ENCODE results near the gene RAB1A.
"Not testable (repeated sequence)": the region's sequence is repeated elsewhere in the genome, so short reads cannot be mapped to it uniquely, and the experiment has no call there.

RAB1A gene

DNA sequence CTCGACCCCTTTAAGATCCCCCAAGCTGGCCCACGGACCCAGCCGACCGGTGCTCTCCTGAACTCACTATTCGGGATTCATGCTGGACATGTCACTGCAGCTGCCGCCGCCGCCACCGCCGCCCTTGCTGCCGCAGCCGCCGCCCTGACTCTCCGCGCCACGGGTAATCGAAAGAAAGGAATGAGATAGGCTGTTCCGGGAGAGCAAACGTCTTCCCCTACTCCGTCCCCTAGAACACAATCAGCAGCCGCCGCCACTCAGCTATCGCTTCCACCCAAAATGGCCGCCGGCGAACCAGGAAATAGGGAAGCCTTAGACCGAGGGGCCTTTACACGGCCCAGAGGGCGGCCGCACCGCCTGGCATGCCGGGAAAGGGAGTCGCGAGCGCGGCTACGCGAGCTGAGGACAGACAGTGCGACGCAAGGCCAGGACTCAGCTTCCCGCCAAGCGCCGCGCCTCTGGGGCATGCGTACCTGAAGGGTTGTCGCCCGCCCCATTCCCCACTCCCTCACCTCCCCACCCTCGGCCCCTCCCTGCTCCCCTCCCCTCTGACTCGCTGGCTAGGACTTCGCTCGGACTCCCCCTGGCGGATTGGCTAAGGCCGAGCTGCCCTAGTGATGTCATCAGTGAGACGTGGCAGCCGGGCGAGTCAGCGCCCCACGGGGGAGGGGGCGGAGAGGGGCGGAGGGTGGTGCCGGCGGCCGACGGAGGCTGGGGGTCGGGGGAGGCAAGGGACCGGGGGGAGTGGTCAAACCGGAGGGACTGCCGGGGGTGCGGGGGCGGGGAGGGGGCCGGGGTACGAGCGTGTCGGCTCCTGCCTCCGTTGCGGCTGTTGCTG lies at the start of gene RAB1A:
Gene RAB1A, minus strand, starts transcription at position 281 of the 838 bp plus-strand sequence. Its CDS starts 191 bp downstream, at position 90.
- peak; percentile 99 for DNase-seq (ENCODE audit: low spot score)

GRCh38 chr2:65177751-65178442 lies 48.0 kb upstream of the RAB1A start:
- DNase-seq (ENCODE audit: low spot score): no peak

GRCh38 chr2:65175894-65176530 lies 46.1 kb upstream of the RAB1A start:
- no peak for DNase-seq (ENCODE audit: low spot score)

- not testable (repeated sequence) for DNase-seq (ENCODE audit: low spot score)
These were observed 44.1 kb upstream of the RAB1A start for GRCh38 chr2:65174031-65174430.

DNA sequence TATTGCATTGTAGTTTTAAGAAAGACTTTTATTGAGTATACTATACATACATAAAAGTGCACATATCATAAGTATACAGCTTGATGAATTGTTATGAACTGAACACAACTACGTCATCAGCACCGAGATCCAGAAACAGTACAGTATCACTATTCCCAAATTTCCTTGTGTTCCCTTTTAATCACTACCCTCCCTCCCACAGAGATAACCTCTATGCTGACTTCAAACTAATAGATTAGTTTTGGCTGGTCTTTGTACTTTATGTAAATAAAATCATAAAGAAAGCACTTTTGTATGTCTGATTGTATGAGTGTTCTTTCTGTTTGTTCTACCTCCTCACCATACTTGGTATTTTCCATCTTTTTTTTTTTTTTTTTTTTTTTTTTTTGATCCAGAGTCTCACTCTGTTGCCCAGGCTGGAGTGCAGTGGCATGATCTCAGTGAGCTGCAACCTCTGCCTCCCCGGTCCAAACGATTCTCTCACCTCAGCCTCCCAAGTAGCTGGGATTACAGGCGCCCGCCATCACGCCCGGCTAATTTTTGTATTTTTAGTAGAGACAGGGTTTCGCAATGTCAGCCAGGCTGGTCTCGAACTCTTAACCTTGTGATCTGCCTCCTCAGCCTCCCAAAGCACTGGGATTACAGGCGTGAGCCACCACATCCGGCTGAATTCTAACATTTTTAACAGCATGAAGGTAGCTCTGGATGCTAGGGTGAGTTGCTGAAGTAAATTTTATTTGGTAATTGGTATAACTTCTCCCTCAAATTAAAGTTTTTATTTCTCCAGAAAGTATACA lies 43.3 kb upstream of the RAB1A start:
- no peak for DNase-seq (ENCODE audit: low spot score)

- not testable (repeated sequence) for DNase-seq (ENCODE audit: low spot score)
These were observed 40.9 kb upstream of the RAB1A start for GRCh38 chr2:65170611-65171477.

- DNase-seq (ENCODE audit: low spot score): no peak
These were observed 39.8 kb upstream of the RAB1A start for GRCh38 chr2:65169760-65170136.

DNA sequence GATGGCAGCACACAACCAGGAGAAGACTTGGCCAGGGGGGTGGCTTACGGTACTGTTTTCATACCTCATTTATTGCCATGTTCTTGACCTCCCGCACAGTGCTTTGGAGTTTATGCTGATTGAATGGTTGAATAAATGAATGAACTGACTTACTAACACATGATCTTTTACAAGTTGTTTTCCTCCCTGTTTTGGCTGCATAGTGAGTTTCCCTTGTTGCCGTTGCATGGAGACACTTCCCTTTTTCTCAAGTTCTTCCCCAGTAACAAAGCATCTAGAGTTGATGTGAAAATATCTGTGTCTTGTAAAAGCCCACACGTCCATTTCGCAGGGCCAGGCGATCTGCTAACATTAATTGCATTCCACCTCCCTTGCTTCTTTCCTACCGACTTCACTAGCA lies 35.7 kb upstream of the RAB1A start:
- no peak for DNase-seq (ENCODE audit: low spot score)

GRCh38 chr2:65164426-65164891 lies 34.6 kb upstream of the RAB1A start:
- no peak for DNase-seq (ENCODE audit: low spot score)

GRCh38 chr2:65161551-65162100 lies 31.7 kb upstream of the RAB1A start:
- no peak for DNase-seq (ENCODE audit: low spot score)

- no peak for DNase-seq (ENCODE audit: low spot score)
These were observed 30.0 kb upstream of the RAB1A start for GRCh38 chr2:65159906-65160305.

DNA sequence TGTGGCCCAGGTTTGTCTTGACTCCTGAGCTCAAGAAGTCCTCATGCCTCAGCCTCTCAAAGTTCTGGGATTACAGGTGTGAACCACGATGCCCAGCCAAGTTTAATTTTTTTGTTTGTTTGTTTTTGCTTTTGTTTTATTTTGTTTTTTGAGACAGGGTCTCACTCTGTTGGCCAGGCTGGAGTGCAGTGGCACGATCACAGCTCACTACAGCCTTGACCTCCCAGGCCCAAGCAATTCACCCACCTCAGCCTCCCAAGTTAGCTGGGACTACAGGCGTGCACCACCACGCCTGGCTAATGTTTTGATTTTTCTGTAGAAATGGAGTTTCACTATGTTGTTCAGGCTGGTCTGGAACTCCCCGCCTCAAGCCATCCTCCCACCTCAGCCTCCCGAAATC lies 29.4 kb upstream of the RAB1A start:
- DNase-seq (ENCODE audit: low spot score): no peak

DNA sequence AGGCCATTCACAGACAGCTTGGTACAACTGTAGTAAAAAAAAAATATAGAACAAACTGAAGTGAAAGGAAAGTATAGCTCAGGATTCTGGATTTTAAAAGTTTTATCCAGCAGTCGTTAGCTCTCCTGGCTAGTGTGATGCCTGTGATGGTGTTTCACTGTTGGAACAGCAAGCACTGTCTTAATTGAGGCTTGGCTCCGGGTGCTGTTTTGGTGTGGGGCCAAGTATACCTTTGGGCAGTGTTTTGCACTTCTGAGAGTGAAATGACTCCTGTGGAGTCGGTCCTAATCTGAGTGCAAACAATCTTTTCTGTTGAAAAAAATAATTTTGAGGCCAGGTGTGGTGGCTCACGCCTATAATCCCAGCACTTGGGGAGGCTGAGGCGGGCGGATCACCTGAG lies 28.7 kb upstream of the RAB1A start:
- no peak for DNase-seq (ENCODE audit: low spot score)

DNA sequence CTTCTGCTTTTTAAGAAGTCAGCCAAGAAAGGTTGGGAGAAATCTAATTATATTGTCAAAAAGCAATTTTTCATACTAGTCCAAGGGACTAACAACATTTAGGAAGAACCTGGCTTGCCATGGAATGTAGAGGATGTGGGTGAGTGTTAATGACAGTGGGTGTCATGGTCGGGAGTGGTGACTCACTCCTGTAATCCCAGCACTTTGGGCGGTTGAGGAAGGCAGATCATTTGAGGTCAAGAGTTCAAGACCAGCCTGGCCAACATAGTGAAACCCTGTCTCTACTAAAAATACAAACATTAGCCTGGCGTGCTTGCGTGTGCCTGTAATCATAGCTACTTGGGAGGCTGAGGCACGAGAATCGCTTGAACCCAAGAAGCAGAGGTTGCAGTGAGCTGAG lies 27.9 kb upstream of the RAB1A start:
- not testable (repeated sequence) for DNase-seq (ENCODE audit: low spot score)

- no peak for DNase-seq (ENCODE audit: low spot score)
These were observed 26.1 kb upstream of the RAB1A start for GRCh38 chr2:65156041-65156440.

DNA sequence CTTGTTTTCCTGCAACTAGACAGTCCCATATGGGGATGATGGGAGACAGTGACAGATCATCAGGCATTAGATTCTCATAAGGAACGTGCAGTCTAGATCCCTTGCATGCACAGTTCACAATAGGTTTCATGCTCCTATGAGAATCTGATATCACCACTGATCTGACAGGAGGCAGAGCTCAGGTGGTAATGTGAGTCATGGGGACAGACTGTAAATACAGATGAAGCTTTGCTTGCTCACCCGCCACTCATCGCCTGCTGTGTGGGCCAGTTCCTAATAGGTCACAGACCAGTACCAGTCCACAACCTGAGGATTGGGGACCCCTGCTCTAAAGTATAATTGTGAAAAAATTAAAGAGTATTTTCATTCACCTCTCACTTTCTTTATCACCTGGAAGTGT lies 23.6 kb upstream of the RAB1A start:
- DNase-seq (ENCODE audit: low spot score): no peak

DNA sequence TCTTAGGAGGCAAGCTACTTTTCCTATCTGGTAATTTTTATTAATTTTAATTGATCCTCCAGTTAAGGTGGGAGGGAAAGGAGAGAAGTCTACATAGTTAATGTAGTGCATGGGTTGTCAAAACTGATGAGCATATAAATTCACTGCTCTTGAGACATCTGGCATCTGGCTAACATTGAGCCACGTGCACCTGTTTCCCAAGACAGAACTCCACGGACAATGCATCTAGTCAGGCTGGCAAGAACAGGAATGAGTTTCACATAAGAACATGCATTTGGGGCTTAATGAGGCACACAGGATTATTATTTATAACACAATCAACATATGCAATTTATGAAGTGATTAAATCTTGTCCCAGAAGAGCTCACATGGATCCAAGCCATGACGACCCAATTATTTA lies 16.2 kb upstream of the RAB1A start:
- DNase-seq (ENCODE audit: low spot score): no peak

DNA sequence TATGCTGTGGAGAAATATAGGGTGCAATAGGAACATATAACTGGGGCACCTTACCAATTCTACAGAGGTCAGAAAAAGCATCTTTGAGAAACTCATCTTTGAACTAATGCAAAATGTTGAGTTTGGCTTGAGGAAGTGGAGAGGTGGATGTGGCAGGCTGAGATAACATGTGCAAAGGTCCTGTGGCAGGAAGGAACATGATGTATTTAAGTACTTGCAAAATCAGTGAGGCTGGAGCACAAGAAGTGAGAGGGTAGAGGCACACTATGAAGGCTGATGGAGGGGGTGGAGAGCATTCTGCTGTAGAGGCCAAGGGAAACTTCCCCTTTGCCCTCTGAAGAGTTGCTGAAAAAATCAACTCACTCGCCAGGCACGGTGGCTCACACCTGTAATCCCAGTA lies 14.7 kb upstream of the RAB1A start:
- DNase-seq (ENCODE audit: low spot score): no peak

DNA sequence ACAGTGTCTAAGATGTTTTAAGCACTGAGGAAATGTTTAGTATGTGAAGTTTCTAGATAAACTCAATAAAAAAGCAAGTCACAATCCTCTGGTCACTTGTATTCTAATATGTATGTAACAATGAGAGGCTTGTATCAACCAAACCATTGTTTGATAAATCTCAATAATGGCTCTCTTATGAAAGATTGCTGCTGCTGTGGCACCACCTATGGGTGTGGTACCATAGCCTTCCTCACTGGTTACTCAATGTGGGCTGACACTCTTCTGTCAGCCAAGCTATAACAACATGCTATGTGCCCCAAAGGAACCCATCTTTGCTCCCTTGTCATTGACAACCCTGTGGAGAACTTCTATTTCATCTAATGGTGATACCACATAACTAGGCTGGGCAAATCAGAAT lies 12.6 kb upstream of the RAB1A start:
- no peak for DNase-seq (ENCODE audit: low spot score)

DNA sequence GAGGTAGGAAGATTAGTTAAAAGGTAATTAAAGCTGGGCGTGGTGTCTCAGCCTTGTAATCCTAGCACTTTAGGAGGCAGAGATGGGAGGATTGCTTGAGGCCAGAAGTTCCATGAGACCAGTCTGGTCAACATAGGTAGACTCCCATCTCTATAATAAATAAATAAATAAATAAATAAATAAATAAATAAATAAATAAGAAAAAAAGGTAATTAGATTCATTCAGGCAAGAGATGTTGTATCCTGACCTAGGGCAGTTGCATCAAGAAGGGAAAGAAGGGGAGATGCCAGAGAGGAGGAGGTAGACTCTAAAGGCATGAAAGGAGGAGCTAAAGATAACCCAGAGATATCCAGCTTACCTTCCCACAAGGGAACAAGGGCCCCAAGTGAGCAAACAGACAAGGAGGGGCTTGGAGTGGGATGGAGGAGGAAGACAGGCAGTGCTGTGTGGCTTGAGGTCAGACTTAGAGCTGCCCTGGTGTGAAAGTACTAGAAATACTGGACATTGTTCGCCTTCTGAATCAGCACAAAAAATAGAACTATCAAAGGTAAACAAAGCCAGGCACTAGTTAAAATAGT lies 7.4 kb upstream of the RAB1A start:
- DNase-seq (ENCODE audit: low spot score): no peak
